GM21825 (cell line): ENCODE results near the gene WDR64.

Experiments
- ATAC-seq: cut with Tn5 transposase; IDR thresholded peaks from one replicate; pipeline ENCODE4 v1.9.1; 2021; ENCODE audit warnings: mild to moderate bottlenecking, moderate library complexity; ENCODE audit not compliant: unreplicated experiment

Gene WDR64

GRCh38 chr1:241630899-241631298 lies 21.2 kb upstream of the WDR64 start:
- no peak for ATAC-seq

- no peak for ATAC-seq
Measured at GRCh38 chr1:241631674-241632073, 20.4 kb upstream of the WDR64 start.

- no peak for ATAC-seq
Measured at GRCh38 chr1:241632987-241633386, 19.1 kb upstream of the WDR64 start.

DNA sequence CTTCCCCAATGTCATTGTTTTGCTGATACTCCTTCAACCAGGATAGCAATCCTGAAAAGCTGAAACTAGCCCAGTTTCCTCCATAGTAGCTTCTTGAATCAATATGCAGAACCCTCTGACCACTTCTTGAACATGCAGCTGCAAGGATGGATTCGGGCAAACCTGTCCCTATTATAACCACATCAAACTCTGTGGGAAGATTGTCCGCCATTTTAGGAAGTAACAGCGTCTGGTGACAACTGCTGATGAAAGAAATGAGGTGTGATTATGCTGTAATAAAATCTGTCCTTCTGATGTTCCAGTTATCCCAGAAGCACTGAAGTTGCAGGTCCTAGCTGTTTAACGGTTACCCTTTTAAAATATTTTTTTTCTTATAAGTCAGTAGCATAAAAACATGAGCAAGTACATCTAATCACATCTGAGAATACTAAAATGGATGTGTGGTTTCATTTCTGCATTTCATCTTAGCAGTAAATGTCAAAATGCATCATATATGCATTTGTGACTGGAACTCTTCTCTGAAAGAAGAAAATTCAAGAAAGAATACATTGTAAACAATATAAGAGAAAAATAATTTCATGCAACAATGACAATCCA lies 16.4 kb upstream of the WDR64 start:
- no peak for ATAC-seq

- no peak for ATAC-seq
Measured at GRCh38 chr1:241636291-241636690, 15.8 kb upstream of the WDR64 start.

DNA sequence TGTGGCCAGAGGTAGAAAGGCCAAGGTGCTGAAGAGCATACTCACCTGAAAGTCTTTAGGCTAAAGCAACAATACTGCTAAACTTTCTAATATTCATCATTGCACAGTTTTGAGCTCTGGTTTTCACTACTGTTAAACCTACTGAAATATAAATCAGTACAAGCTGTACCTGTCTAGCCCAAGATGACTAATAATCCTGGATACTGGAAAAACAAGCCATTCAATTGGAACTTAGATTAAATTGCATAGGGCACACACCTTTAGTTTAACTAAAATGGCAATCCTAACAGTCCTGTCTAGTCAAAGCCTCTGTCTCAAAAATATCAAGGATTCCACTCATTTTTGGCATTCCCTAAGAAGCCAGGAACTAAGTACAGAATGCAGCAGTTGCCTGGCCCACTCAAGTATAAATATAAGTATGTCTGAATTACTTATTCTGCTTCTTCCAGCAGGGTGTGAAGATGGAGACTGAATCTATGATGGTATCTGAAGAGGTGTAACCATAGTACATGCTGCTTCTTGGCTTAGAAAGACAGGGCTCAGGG lies 15.0 kb upstream of the WDR64 start:
- ATAC-seq, result no peak

DNA sequence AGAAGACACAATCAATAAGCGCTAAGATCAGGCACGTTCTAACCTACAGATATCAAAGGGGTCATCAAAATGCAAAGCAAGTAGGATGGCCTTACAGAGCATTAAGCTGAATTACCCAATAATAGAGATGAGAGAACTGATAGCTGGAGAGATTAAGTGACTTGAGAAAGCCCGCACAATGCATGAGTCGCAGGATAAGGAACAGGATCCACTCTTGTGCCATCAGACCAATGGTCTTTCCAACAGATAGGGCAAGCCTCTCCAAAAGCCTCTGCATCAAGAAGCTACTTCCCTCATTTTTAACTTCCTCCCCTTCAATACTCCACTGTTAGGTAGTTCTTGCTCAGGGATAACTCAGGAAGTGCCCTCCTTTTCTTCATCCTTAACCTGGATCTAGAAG lies 14.5 kb upstream of the WDR64 start:
- no peak for ATAC-seq

GRCh38 chr1:241638099-241638682 lies 13.9 kb upstream of the WDR64 start:
- no peak for ATAC-seq

DNA sequence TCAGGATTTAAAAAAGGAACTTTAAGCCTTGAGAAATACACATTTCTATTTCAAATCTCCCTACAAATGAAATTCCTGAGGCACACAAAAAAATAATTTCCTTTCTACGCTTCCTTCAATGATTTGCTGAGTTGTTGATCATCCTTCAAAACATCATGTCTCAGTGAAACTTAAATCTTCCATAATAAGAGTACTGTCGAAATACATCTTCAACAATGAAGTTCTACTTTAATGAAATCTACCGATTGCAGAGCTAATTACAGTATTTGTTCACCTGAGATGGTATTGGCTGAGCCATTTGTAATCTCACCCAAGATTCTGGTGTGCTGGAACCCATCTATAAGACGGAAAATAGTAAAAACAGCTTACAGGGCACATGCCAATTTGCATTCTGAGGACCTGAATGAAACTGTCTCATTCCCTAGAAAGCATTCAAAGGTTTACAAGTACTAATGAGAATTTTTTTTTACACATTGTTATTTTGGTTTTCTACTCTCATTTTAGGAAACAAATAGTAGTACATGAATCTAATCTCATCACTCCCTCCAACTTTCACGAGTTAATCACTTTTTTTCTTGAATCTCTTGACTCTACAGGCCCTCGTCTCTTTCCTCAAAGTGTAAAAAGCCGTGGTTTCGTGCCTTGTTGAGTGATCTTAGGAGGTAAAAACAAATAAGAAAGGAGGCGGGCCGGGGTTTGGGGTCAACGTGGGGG lies 13.0 kb upstream of the WDR64 start:
- no peak for ATAC-seq

GRCh38 chr1:241639623-241640148 lies 12.4 kb upstream of the WDR64 start:
- peak; percentile 38 for ATAC-seq

GRCh38 chr1:241640149-241640866 lies 11.8 kb upstream of the WDR64 start, which contains the start of the genes CHML and OPN3:
Gene CHML, minus strand, starts transcription at chr1:241640369. Its CDS starts 4,603 bp downstream, at chr1:241635766.
Gene OPN3, minus strand, starts transcription at chr1:241640369. Its CDS starts 115 bp downstream, at chr1:241640254.
- ATAC-seq, result peak; percentile 93

GRCh38 chr1:241640867-241641622 lies 11.0 kb upstream of the WDR64 start:
- no peak for ATAC-seq

GRCh38 chr1:241641773-241642592 lies 10.1 kb upstream of the WDR64 start:
- ATAC-seq, result no peak

- no peak for ATAC-seq
Measured at GRCh38 chr1:241642593-241642944, 9.5 kb upstream of the WDR64 start.

DNA sequence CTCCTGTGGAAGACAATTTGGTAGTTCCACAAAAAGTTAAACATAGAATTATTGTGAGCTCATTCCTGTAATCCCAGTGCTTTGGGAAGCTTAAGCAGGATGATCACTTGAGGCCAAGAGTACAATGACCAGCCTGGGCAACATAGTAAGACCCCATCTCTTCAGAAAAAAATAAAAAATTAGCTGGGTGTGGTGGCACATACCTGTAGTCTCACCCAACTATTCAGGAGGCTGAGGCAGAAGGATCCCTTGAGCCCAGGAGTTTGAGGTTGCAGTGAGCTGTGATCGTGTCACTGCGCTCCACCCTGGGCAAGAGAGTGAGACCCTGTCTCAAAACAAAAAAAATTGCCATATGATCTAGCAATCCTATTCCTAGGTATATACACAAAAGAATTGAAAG lies 7.8 kb upstream of the WDR64 start:
- ATAC-seq, result no peak

DNA sequence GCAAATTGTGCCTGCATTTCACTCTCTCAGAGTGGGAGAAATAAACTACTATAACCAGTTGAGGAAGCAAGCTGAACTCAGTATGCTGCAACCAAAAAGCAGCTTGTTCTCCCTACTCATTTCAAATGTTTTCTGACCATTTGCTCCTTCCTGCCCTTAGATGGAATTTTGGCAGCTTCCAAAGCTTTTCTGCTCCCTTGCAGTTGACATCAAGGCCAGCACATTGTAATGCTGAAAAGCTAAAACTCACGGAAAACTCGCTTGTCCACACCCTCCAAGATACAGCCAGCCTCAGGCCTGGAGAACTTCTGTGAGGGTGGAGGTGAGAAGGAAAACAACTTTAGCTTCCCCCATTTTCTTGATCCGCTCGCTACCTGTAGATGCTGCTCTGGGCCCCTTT lies 6.9 kb upstream of the WDR64 start:
- no peak for ATAC-seq

GRCh38 chr1:241646201-241646600 lies 5.9 kb upstream of the WDR64 start:
- no peak for ATAC-seq

DNA sequence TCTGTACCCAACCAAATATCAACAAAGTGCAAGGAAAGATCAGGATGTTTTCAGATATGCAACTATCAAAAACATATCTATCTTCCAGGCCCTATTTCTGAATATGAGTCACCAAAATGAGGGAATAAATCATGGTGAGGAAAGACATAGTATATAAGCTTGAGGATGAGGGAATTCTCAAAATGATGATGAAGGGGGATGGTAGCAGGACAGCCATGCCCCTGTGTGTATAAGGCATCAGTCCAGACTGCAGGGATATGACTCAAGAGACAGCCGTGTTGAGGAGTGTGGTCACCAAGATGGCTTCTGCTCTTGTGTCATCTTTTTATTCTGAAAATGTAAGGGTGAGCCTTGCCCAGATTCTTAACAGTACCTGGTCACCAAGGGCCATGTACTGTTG lies 4.4 kb upstream of the WDR64 start:
- no peak for ATAC-seq

DNA sequence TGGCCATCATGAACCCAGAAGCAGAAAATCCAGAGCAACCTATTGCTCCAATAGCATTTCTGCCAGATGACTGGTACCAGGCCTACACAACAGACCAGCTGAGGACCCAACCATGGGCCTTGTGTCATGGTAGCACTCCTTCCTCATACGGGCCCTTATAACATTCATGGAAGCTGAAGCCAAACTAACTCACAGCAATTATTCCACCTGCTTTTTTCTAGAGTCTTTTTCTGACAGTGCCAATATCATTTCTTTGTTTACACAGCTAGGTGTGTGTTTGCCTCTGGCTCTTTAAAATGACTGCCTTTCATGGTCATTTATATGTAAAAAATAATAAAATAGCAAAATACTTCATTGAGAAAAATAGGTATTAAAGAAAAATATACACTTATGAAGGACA lies 3.9 kb upstream of the WDR64 start:
- no peak for ATAC-seq

DNA sequence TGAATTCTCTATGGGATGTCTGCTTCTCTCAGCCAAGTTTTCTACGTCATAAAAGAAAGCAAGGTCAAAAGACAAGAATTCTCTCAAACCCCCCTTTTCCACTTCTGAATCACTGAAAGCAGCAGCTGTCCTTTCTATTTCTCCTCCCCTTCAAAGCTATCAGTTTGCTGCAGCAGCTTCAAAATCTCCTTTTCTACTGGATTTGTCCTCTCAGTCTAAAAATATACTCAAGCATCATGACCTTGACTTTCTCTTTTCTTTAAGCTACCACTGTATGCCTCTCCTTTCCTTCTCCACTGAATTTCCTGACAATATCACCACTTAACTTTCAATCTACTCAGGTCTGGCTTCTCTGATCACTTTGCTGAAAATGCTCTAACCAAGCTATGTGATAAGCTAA lies 1.9 kb downstream of the WDR64 start:
- ATAC-seq, result no peak
